Measurements from ENCODE around the gene AZIN2. TPM values are rescaled to one million over a fixed set of nuclear protein-coding genes. Genes with fewer than 3 reads are reported as not detected.
"Not testable (repeated sequence)": the region's sequence is repeated elsewhere in the genome, so short reads cannot be mapped to it uniquely, and the experiment has no call there.

Gene AZIN2
- total RNA-seq, 2 experiments from 2014 or later: 7.8 to 19.4 TPM

DNA sequence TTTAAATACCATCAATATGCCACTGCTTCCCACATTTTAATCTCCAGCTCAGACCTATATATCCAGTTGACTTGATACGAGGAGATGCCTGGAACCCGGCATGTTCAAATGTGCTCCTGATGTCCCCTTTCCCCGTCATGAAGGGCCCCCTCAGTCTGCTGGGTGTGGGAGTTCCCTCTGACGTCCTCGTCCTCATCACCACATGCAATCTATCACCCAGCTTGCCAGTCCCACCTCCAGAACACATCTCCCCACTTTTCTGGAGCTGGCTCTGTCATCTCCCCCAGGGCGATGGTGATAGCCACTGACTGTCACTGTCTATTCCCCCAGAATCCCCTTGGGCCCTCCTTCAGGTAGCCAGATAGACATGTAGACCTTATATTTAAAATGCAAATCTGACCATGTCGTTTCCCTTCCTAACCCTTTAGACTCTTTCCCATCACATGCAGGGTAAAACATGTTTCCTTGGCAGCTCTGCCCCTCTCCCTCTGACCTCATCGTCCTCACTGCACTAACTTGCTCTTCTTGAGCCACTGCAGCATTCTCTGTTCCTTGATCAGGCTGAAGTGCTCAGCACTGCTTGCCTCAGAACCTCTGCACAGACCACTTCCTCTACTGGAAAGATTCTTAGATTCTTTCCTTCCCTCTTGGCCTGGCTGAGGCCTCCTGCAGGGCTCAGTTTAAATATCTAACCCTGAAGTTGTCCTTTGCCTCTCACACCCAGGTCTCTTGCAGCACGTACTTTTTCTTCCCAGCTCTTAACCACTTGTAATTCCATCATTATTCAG lies 7.4 kb downstream of the AZIN2 start:
- H3K36me3 Mint-ChIP-seq: peaks cover 5% of the 10 kb centered on the region
- H3K4me1 Mint-ChIP-seq: peaks cover 51% of the 10 kb centered on the region
- H3K9me3 Mint-ChIP-seq (ENCODE audit: low read depth): no peaks in the 10 kb centered on the region
- no peaks in the 10 kb centered on the region for H3K27me3 Mint-ChIP-seq
- DNase-seq (peak; percentile 69), ATAC-seq (peak; percentile 88)
- peak overlapping the region; percentile 87 for H3K27ac Mint-ChIP-seq
- H3K4me3 Mint-ChIP-seq: peak overlapping the region; percentile 15
- CTCF ChIA-PET: interaction anchor here (0.7 to 11.0 kb wide), 15 partner anchors 8 to 217 kb away, joined by 3 to 113 read pairs (median 5); partner anchors contain the start of genes RNF19B and TRIM62

GRCh38 chr1:33089457-33089856 lies 8.5 kb downstream of the AZIN2 start:
- peaks cover 3% of the 10 kb centered on the region for H3K36me3 Mint-ChIP-seq
- no peaks in the 10 kb centered on the region for H3K9me3 Mint-ChIP-seq (ENCODE audit: low read depth)
- CTCF ChIA-PET: interaction anchor here (0.6 to 11.0 kb wide), 9 partner anchors 7 to 213 kb away, joined by 3 to 113 read pairs (median 4); partner anchors contain the start of gene TRIM62
- H3K27ac Mint-ChIP-seq: peak overlapping the region; percentile 2
- no peaks in the 10 kb centered on the region for H3K27me3 Mint-ChIP-seq
- no peak for DNase-seq
- ATAC-seq: no peak
- no peak overlapping the region for H3K4me3 Mint-ChIP-seq
- peaks cover 54% of the 10 kb centered on the region for H3K4me1 Mint-ChIP-seq

- ATAC-seq: no peak
- Mint-ChIP-seq H3K36me3 (peaks cover 7% of the 10 kb centered on the region), H3K4me1 (peaks cover 74% of the 10 kb centered on the region), H3K4me3 (no peak overlapping the region), H3K9me3 (ENCODE audit: low read depth) (no peaks in the 10 kb centered on the region), H3K27me3 (no peaks in the 10 kb centered on the region), H3K27ac (peak overlapping the region; percentile 21)
- CTCF ChIA-PET: interaction anchor here (0.8 to 12.7 kb wide), 6 partner anchors 8 to 45 kb away, joined by 3 to 127 read pairs (median 6); partner anchors contain the start of gene AZIN2
- DNase-seq: no peak
Observed at GRCh38 chr1:33092438-33092837, 11.5 kb downstream of the AZIN2 start.

- Mint-ChIP-seq H3K4me3 (no peak overlapping the region), H3K27me3 (no peaks in the 10 kb centered on the region), H3K9me3 (ENCODE audit: low read depth) (no peaks in the 10 kb centered on the region), H3K4me1 (peaks cover 74% of the 10 kb centered on the region), H3K36me3 (peaks cover 11% of the 10 kb centered on the region), H3K27ac (no peak overlapping the region)
- DNase-seq (peak; percentile 42), ATAC-seq (no peak)
- CTCF ChIA-PET: interaction anchor here (0.8 to 12.7 kb wide), 6 partner anchors 8 to 44 kb away, joined by 3 to 127 read pairs (median 6); partner anchors contain the start of gene AZIN2
Observed at GRCh38 chr1:33093004-33093403, 12.1 kb downstream of the AZIN2 start.

DNA sequence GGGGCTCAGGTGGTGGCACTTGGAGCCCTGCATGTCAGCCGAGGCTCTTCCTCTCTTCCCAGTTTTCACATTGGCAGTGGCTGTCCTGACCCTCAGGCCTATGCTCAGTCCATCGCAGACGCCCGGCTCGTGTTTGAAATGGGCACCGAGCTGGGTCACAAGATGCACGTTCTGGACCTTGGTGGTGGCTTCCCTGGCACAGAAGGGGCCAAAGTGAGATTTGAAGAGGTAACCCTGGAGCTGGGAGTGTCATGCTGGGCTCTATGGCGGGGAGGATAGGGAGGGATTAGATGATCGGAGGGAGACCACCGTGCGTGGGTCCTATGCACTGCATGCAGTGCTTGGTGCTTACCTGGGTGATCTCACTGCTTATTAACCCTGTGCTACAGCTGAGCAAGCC lies 13.5 kb downstream of the AZIN2 start:
- H3K27ac Mint-ChIP-seq: no peak overlapping the region

DNA sequence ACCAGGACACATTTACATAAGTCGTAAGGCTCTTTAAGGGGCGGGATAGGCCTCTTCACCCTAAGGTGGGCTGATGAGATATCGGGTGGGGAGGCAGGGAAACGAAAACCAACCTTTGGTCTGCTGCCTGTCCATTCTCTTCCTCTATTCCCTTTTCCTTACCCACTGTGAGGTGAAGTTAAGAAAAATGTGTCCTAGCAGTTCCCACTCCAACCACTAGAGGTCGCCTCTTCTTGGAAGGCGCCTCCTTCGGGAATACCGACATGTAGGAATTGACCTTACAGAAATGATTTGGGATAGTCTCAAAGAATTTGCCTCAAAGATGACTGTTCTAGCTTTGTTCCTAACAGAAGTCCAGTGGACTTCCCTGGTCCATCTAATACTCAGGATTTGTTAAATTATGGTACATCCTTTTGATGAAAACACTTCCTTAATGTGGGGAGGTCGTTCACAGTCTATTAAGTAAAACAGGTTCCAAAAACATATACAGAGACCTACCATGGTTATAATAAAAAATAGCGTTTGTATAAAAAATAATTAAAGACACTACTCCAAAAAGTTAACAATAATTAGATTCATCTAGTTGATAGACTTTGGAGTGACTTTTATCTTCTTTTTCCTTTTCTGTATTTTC lies 14.1 kb downstream of the AZIN2 start:
- no peak for ATAC-seq
- CTCF ChIA-PET: interaction anchor here (0.6 to 12.7 kb wide), 18 partner anchors 10 to 161 kb away, joined by 3 to 127 read pairs (median 3); partner anchors contain the start of genes AZIN2, RNF19B and TRIM62
- no peaks in the 10 kb centered on the region for H3K9me3 Mint-ChIP-seq (ENCODE audit: low read depth)
- H3K27ac Mint-ChIP-seq: no peak overlapping the region
- no peak overlapping the region for H3K4me3 Mint-ChIP-seq
- H3K27me3 Mint-ChIP-seq: no peaks in the 10 kb centered on the region
- H3K4me1 Mint-ChIP-seq: peaks cover 78% of the 10 kb centered on the region
- peaks cover 13% of the 10 kb centered on the region for H3K36me3 Mint-ChIP-seq
- peak; percentile 44 for DNase-seq

More for the DNA sequence above, 13.5 kb downstream of the AZIN2 start:
- Mint-ChIP-seq H3K4me1 (peaks cover 76% of the 10 kb centered on the region), H3K4me3 (no peak overlapping the region), H3K27me3 (no peaks in the 10 kb centered on the region), H3K36me3 (peaks cover 13% of the 10 kb centered on the region), H3K9me3 (ENCODE audit: low read depth) (no peaks in the 10 kb centered on the region)
- ATAC-seq (no peak), DNase-seq (peak; percentile 39)
- CTCF ChIA-PET: interaction anchor here (0.7 to 12.7 kb wide), 10 partner anchors 10 to 160 kb away, joined by 3 to 127 read pairs (median 6); partner anchors contain the start of genes AZIN2 and RNF19B

GRCh38 chr1:33096363-33097005 lies 15.5 kb downstream of the AZIN2 start:
- Mint-ChIP-seq H3K27me3 (no peaks in the 10 kb centered on the region), H3K4me3 (no peak overlapping the region), H3K4me1 (peaks cover 85% of the 10 kb centered on the region)

GRCh38 chr1:33097137-33097611 lies 16.2 kb downstream of the AZIN2 start:
- Mint-ChIP-seq H3K4me1 (peaks cover 80% of the 10 kb centered on the region), H3K27me3 (no peaks in the 10 kb centered on the region), H3K9me3 (ENCODE audit: low read depth) (no peaks in the 10 kb centered on the region), H3K36me3 (peaks cover 21% of the 10 kb centered on the region), H3K27ac (peak overlapping the region; percentile 97), H3K4me3 (no peak overlapping the region)
- CTCF ChIA-PET: interaction anchor here (0.7 to 12.7 kb wide), 4 partner anchors 12 to 385 kb away, joined by 3 to 127 read pairs (median 58); partner anchors contain the start of gene AZIN2
- DNase-seq (peak; percentile 47), ATAC-seq (no peak)

More at GRCh38 chr1:33096363-33097005, 15.5 kb downstream of the AZIN2 start:
- Mint-ChIP-seq H3K36me3 (peaks cover 16% of the 10 kb centered on the region), H3K9me3 (ENCODE audit: low read depth) (no peaks in the 10 kb centered on the region), H3K27ac (peak overlapping the region; percentile 97)
- ATAC-seq: no peak
- CTCF ChIA-PET: interaction anchor here (0.7 to 12.7 kb wide), 7 partner anchors 12 to 384 kb away, joined by 3 to 127 read pairs (median 6); partner anchors contain the start of gene AZIN2
- DNase-seq: peak; percentile 37

DNA sequence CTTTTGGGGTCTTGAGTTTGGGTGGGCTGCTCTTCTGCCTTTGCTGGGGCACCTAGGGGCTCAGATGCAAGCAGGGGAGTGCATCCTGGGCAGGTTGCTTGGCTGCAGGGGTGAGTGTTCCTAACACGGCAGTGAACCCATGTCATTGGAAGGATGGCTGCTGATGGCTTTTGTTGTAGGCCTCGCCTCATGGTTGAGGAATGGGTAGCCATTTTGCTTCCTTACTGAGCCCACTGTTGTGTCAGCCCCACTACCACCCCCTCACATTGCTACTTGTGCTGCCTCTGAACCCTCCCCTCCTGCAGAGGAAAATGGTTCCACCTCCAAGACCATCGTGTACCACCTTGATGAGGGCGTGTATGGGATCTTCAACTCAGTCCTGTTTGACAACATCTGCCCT lies 16.8 kb downstream of the AZIN2 start:
- no peaks in the 10 kb centered on the region for H3K9me3 Mint-ChIP-seq (ENCODE audit: low read depth)
- no peaks in the 10 kb centered on the region for H3K27me3 Mint-ChIP-seq
- ATAC-seq (no peak), DNase-seq (peak; percentile 42)
- H3K4me3 Mint-ChIP-seq: no peak overlapping the region
- peak overlapping the region; percentile 97 for H3K27ac Mint-ChIP-seq
- H3K36me3 Mint-ChIP-seq: peaks cover 26% of the 10 kb centered on the region
- CTCF ChIA-PET: interaction anchor here (0.8 to 12.7 kb wide), 3 partner anchors 13 to 31 kb away, joined by 3 to 127 read pairs (median 113); partner anchors contain the start of gene AZIN2
- peaks cover 78% of the 10 kb centered on the region for H3K4me1 Mint-ChIP-seq

- Mint-ChIP-seq H3K9me3 (ENCODE audit: low read depth) (no peaks in the 10 kb centered on the region), H3K4me3 (peak overlapping the region; percentile 46), H3K36me3 (peaks cover 32% of the 10 kb centered on the region), H3K4me1 (peaks cover 74% of the 10 kb centered on the region), H3K27ac (peak overlapping the region; percentile 97), H3K27me3 (no peaks in the 10 kb centered on the region)
- CTCF ChIA-PET: interaction anchor here (0.8 to 12.7 kb wide), 3 partner anchors 14 to 30 kb away, joined by 3 to 127 read pairs (median 113); partner anchors contain the start of gene AZIN2
- DNase-seq: no peak
- peak; percentile 4 for ATAC-seq
Observed at GRCh38 chr1:33098371-33098770, 17.4 kb downstream of the AZIN2 start.

- H3K4me1 Mint-ChIP-seq: peaks cover 68% of the 10 kb centered on the region
- ATAC-seq: peak; percentile 97
- peak overlapping the region; percentile 46 for H3K4me3 Mint-ChIP-seq
- DNase-seq: peak; percentile 96
- H3K9me3 Mint-ChIP-seq (ENCODE audit: low read depth): no peaks in the 10 kb centered on the region
- peak overlapping the region; percentile 97 for H3K27ac Mint-ChIP-seq
- H3K27me3 Mint-ChIP-seq: no peaks in the 10 kb centered on the region
- CTCF ChIA-PET: interaction anchor here (0.6 to 12.7 kb wide), 12 partner anchors 9 to 579 kb away, joined by 3 to 127 read pairs (median 4); partner anchors contain the start of gene AZIN2
- peaks cover 34% of the 10 kb centered on the region for H3K36me3 Mint-ChIP-seq
Observed at GRCh38 chr1:33099290-33100118, 18.6 kb downstream of the AZIN2 start.

GRCh38 chr1:33100119-33100415 lies 19.1 kb downstream of the AZIN2 start:
- CTCF ChIA-PET: interaction anchor here (0.7 to 12.7 kb wide), 6 partner anchors 11 to 38 kb away, joined by 3 to 127 read pairs (median 4); partner anchors contain the start of gene AZIN2
- not testable (repeated sequence) for H3K27me3 Mint-ChIP-seq; H3K4me3 Mint-ChIP-seq; ATAC-seq; H3K9me3 Mint-ChIP-seq (ENCODE audit: low read depth); DNase-seq
- Mint-ChIP-seq H3K36me3 (peaks cover 34% of the 10 kb centered on the region), H3K4me1 (peaks cover 63% of the 10 kb centered on the region), H3K27ac (peak overlapping the region; percentile 97)
